Amniotic stem cell (primary cell): Measurements from ENCODE around the gene GTF3C5.
"Not testable (repeated sequence)": the region's sequence is repeated elsewhere in the genome, so short reads cannot be mapped to it uniquely, and the experiment has no call there.

Experiments
- DNase-seq: peaks from one replicate; lab custom pipeline; 2025; lab: John Stamatoyannopoulos, UW

Gene GTF3C5

DNA sequence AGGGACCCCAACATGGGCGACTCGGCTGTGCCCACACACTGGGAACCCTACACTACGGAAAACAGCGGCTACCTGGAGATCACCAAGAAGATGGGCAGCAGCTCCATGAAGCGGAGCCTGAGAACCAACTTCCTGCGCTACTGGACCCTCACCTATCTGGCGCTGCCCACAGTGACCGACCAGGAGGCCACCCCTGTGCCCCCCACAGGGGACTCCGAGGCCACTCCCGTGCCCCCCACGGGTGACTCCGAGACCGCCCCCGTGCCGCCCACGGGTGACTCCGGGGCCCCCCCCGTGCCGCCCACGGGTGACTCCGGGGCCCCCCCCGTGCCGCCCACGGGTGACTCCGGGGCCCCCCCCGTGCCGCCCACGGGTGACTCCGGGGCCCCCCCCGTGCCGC lies 40.2 kb downstream of the GTF3C5 start:
- DNase-seq = not testable (repeated sequence)

DNA sequence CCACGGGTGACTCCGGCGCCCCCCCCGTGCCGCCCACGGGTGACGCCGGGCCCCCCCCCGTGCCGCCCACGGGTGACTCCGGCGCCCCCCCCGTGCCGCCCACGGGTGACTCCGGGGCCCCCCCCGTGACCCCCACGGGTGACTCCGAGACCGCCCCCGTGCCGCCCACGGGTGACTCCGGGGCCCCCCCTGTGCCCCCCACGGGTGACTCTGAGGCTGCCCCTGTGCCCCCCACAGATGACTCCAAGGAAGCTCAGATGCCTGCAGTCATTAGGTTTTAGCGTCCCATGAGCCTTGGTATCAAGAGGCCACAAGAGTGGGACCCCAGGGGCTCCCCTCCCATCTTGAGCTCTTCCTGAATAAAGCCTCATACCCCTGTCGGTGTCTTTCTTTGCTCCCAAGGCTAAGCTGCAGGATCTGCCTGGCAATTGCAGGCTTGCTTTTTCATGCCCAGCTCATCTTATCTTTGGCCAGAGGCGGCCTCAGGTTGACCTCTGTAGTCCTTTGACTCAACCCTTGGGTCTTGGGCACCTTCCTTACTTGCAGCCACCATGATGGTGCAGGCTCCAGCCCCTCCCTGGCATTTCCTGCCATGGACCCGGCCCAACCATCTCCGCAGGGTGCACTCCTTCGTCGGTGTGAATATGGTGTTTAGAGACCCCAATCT lies 40.8 kb downstream of the GTF3C5 start:
- no peak for DNase-seq

DNA sequence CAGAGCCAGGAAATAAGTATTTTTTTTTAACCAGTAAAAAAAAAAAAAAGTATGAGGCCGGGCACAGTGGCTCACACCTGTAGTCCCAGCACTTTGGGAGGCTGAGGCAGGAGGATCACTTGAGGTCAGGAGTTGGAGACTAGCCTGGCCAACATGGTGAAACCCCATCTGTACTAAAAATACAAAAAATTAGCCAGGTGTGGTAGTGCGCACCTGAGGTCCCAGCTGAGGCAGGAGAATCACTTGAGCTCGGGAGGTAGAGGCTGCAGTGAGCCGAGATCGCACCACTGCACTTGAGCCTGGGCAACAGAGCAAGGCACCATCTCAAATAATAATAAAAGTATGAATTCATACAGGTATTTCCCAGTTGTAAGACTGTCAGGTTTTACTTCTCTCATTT lies 41.4 kb downstream of the GTF3C5 start:
- not testable (repeated sequence) for DNase-seq

DNA sequence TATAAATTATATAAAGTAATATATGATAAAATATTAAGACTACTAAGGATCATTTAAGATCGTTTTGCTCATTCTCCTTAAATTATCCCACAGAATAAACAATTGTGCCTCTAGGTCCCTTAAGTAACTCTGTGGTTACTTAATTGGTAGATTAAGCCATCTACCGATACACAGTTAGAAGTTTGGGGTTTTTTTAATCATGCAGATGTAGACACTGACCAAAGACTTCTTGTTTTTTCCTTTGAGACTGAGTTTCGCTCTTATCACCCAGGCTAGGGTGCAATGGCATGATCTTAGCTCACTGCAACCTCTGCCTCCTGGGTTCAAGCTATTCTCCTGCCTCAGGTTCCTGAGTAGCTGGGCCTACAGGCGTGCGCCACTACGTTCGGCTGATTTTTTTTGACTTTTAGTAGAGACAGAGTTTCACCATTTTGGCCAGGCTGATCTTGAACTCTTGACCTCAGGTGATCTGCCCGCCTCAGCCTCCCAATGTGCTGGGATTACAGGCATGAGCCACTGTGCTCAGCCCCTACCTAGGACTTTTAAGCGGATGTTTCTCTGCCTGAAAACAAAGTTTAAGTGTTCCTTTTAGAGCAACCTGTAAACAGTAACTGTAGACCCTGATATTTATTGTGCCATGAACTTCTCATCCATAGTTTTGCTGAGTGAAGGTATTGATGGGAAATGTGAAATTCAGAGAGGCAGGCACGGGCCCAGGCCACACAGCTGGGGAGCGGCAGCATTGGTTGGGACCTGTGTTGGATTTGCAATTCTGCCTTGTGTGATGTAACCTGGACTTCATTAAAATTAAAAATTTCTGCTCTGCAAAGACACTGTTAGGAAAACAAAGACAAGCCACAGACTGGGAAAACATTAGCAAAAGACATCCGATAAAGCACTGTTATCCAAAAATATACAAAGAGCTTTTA lies 42.6 kb downstream of the GTF3C5 start:
- no peak for DNase-seq

DNA sequence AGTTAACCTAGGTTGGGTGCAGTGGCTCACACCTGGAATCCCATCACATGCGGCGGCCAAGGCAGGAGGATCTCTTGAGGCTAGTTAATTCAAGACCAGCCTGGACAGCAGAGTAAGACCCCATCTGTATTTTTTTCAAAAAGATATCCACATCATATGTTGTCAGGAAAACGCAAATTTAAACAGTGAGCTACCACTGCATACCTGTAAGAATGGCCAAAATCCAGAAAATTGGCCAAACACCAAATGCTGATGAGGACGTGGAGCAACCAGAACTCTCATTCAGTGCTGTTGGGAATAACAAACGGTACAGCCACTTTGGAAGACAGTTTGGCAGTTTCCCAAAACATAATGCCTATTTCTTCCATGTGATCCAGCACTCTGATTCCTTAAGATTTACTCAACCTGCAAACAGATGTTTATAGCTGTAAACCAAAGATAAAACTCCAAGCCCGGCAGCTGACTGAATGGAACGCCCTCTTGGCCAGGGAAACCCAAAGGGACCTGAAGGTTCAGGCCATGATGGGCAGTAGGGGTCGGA lies 43.4 kb downstream of the GTF3C5 start:
- no peak for DNase-seq

DNA sequence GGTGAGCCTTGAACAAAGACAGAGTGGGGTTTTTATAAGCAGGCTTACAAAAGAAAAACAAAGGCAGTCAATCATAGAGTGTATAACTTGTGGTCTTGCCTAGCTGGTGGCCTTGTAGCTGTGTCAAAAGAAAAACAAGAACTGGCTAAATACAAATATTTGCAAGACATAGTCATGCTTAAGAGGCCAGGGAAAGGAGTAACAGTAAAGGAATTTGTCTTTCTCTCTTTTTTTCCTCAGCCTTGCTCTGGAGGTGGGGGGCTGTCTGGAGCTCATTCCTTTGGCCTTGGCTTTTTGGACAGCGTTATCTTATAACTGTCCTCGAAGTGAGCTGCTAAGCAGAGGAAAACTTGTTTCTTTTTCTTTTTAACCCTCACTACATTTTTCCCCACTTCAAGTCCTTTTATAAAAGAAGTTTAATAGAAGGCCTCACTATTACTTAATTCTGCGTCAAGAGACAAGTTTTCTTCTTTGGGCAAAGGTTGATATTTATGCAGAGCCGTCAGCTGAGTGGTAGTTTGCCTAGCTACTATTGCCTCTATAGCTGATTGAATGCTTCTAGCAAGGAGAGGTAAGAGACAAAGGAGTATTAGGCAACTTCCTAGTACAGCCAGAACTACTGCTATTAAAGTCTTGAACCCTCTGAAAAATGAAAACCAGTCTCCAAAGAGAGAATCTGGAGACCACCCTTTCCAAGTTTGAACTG lies 45.3 kb downstream of the GTF3C5 start:
- DNase-seq = peak; percentile 38

DNA sequence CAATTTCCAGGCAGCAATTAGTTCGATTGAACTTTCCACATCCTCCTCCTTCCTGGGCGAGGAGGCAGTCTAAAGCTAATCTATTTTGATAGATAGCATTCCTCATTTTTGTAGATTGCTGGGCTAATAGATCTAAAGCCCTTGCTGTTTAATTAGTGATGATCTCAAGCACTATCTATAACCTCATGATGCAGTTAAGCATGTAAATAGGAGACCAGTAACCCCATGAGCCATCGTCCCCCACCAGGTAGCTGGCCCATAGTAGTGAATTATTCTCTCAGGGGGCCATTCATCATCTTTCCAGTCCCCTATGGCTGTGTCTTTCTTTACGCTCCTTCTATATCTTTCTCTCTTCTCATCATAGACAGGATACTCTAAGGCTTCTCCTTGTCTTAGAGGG lies 45.9 kb downstream of the GTF3C5 start:
- no peak for DNase-seq

DNA sequence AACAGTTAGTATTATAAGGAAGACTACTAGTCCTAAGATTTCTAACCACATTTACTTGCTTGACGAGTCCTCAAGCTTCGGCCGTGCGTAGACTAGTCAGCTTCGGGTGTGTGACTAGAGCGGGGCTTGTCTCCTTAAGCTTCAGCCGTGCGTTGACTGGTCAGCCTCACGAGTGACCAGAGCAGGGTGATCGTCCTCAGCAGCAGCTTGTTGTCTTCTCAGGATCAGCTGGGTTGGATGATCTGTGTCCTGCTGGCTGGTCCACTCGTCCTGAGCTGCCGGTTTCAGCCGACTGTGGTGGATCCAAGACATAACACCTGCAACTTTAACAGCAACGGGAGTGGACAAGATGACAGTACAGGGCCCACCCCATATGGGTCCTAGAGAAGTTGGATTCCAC lies 47.7 kb downstream of the GTF3C5 start:
- DNase-seq = no peak

DNA sequence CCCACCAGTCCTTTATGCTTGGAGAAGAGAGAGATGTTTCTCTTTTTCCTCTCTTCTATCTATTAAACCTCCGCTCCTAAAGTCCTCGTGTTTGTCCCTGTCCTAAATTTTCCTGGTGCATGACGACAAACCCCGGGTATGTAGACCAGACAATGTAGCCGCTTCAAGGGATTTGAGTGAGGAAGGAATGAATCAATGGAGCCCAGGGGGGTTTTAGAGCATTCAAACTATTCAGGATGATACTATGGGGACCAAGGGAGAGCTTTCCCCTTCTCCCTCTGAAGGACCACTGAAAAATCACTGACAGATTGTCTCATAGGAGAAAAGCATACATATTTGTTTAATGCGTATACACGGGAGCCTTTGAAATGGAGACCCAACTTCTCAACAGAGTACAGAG lies 49.4 kb downstream of the GTF3C5 start:
- DNase-seq = no peak

DNA sequence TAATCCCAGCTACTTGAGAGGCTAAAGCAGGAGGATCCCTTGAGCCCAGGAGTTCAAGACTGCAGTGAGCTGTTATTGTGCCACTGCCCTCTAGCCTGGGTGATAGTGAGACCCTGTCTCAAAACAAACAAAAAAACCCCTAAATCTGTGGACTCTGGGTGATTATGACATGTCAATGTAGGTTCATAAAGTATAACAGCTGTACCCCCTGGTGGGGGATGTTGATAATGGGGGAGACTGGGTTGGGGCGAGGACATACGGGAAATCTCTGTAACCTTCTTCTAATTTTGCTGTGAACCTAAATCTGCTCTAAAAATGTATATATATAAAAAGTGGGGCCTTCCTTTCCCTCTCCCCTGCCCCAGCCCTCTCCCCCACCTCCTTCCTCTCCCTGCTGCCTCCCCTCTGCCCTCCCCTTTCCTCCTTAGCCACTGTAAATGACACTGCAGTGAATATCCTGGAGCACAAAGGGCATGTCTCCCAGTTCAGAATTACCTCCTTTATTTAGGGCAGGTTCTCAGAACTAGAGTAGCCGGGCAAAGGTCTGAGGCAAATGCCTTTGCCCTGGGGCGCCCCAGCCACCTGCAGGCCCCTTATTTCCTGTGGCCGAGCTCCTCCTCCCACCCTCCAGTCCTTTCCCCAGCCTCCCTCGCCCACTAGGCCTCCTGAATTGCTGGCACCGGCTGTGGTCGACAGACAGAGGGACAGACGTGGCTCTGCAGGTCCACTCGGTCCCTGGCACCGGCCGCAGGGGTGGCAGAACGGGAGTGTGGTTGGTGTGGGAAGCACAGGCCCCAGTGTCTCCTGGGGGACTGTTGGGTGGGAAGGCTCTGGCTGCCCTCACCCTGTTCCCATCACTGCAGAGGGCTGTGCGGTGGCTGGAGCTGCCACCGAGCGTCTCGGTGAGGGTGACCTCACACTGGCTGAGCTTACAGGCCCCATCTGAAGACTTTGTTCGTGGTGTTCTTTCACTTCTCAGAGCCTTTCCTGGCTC lies 50.3 kb downstream of the GTF3C5 start:
- DNase-seq = not testable (repeated sequence)

DNA sequence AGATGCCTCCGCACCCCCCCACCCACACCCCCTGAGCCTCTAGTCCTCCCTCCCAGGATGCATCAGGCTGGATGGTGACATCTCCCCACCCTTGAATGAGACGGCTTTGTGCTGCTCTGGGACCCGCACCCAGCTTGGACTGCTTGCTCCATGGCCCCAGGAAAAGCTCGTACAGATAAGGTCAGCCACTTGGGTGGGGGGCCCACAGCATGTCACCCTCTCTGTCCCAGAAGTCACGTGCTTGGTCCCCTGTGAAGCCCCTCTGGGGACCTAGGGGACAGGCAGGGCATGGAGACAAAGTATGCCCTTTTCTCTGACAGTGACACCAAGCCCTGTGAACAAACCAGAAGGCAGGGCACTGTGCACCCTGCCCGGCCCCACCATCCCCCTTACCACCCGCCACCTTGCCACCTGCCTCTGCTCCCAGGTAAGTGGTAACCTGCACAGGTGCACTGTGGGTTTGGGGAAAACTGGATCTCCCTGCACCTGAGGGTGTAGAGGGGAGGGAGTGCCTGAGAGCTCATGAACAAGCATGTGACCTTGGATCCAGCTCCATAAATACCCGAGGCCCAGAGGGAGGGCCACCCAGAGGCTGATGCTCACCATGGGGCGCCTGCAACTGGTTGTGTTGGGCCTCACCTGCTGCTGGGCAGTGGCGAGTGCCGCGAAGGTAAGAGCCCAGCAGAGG lies 51.3 kb downstream of the GTF3C5 start:
- DNase-seq = not testable (repeated sequence)

DNA sequence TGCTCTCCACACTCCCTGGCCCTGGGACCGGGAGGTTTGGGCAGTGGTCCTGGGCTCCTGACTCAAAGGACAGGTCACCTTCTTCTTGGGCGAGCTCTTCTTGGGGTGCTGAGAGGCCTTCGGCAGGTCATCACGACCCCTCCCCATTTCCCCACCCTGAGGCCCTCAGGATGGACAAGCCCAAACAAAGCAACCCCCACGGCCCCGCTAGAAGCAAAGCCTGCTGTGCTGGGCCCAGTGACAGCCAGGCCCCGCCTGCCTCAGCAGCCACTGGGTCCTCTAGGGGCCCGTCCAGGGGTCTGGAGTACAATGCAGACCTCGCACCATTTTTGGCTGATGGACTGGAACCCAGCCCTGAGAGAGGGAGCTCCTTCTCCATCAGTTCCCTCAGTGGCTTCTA lies 52.9 kb downstream of the GTF3C5 start:
- not testable (repeated sequence) for DNase-seq

DNA sequence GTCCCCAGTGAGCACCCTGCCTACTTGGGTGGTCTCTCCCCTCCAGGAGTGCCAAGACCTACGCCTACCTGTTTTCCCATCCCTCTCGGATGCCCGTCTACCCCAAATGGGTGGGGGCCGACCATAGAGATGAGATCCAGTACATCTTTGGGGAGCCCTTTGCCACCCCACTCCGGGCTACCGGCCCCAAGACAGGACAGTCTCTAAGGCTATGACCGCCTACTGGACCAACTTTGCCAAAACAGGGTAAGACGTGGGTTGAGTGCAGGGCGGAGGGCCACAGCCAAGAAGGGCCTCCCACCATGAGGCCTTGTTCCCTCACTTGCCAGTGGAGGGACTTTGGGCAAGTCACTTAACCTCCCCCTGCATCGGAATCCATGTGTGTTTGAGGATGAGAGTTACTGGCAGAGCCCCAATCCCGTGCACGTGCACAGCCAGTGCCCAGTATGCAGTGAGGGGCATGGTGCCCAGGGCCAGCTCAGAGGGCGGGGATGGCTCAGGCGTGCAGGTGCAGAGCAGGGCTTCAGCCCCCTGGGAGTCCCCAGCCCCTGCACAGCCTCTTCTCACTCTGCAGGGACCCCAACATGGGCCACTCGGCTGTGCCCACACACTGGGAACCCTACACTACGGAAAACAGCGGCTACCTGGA lies 55.5 kb downstream of the GTF3C5 start:
- DNase-seq = not testable (repeated sequence)

DNA sequence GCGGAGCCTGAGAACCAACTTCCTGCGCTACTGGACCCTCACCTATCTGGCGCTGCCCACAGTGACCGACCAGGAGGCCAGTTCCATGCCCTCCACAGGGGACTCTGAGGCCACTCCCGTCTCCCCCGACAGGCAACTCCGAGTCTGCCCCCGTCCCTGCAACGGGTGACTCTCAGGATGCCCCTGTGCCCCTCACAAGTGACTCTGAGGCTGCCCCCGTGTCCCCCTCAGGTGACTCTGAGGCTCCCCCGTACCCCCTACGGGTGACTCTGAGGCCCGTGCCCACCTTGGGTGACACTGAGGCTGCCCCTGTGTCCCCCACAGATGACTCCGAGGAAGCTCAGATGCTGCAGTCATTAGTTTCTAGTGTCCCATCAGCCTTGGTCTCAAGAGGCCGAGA lies 56.1 kb downstream of the GTF3C5 start:
- no peak for DNase-seq

DNA sequence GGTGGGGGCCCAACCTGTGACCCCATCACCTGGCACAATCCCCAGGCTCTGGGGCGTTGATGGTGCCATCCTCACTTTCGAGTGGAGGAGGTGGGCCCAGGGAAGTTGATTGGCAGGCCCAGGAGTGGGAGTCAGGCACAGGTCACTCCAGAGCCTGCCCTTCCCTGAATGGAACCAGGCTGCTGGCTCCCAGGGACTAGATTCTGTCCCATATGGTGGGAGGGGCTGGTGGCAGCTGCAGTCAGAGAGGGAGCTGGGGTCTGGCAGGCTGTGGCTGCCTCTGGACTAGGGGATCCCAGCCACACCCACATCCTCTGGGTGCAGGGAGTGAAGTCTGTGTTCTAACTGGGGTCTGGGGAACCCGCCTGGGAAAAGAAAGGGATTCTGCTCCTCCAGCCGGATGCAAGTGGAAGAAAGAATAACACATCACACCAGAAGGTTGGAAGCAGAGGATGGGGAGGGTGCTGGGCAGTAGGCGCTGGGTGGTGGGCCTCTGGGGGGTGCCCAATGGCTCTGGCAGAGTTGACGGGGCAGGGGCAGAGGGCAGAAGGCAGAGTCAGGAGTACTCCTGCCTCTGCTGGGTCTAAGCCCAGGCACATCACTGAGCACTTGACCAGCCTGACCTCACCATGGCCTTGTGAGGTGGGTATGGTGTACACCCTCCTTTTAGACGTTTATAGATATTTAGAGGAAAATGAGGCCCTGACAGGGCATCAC lies 56.8 kb downstream of the GTF3C5 start:
- no peak for DNase-seq

DNA sequence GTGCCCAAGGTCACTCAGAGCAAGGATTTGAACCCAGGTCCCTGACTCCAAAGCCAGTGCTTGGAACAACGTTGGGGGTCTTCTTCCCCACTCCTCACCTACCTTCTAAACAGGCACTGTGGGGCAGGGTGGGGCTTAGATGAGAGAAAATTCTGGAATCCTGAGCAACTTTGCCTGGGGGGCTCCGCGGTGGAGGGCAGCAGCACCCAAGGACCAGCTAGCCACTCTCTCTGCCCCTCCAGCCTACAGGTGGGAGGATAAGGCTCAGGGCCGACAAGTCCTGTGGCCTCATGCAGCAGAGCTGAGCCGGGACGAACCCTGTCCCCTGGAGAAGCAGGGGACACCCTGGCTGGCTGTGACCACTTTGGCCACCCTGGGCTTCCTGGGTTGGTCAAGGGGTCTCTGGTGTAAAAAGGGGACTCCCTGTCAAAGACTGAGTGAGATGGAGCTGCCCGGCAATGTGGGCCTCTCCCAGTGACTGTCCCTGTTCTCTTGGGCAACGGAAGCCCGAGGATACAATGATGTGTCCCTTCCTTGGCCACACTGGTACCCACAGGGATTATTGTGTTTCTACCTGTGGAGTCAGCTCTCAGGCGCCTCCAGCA lies 57.5 kb downstream of the GTF3C5 start:
- no peak for DNase-seq

DNA sequence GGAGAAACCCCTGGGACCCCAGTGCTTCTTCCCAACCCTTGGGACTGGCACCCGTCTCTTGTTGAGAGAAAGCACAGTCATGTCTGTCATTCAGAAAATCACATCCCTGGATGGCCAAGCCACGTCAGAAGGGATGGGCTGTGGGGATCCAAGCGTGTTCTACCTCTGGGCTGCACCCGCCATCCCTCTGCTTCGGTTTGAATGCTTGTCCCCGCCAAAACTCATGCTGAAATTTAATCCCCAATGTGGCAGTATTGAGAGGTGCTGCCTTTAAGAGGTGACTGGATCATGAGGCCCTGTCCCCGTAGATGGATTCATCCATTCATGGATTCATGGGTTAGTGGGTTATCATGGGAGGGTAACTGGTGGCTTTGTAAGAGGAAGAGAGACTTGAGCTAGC lies 58.0 kb downstream of the GTF3C5 start:
- DNase-seq = no peak

DNA sequence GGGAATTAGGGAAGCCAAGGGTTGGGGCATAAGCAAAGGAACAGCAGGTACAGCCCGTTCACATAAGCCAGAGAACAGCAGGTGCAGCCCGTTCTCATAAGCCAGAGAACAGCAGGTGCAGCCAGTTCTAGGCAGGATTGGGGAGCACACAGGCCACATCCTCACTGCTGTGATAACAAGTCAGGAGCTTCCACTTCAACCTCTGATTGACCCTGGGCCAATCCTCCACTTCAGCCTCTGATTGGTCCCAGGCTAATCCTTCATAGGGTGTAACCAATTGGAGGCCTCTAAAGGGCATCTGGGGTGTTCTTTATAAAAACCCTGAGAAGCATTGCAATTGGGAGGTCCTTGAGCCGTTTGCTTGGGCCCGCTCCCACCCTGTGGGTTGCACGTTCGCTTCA lies 58.5 kb downstream of the GTF3C5 start:
- DNase-seq = no peak

DNA sequence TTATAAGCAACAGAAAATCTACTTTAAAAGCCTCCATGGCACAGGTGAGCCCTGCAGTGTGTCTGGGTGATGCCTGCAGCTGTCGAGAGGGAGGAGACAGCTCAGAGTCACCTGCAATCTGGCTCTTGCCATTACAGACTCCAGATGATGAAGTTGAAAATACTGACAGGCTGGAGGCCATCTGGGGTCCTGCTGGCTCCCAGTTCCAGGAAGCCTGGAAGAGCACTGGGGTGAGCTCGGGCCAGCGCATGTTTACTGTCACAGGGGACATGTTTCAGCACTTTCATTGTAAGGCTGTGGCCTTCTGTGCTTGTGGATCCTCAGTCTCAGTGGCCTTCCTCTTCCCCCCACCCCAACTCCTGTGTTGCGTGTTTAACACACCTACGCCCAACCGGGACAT lies 59.4 kb downstream of the GTF3C5 start:
- no peak for DNase-seq
